ENCODE results near the gene AOAH. TPM values are rescaled to one million over a fixed set of nuclear protein-coding genes. Genes with fewer than 3 reads are reported as not detected.

Gene AOAH
- total RNA-seq, 1 experiment from 2014 or later: 0.39 TPM

DNA sequence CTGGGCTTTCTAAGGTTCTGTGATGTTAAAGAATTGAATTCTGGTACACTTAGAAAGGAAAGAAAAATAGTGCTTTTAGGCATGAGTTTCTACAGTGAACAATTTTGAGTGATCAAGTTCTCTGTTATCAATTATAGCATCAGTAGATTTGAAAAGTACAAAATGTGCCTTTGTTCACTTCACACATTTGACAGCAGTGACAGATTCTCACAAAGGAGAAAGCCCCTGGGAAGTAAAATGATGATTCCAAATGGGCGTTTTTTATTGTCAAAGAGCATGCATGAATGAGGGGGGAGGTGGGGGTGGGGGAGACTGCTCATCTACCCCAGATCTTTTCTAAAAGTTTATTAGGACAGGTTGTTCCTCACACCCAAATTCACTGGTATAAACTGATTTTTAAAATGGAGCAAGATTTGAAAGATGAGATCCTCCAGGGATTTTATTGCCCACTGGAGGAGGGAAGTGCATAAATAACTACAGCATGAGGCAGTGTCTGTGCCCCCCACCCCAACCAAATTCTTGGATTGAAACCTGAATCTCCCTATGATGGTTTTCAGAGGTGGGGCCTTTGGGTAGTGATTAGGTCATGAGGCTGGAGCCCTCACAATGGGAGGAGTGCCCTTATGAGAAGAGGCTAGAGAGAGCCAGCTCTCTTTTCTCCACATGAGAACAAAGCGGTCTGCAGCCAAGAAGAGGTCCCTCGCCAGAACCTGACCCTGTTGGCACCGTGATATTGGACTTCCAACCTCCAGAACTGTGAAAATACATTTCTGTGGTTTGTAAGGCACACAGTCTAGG, 79.5 kb downstream of the AOAH start:
- no peaks in the 10 kb centered on the region for H4K20me1 ChIP-seq (ENCODE audit: control insufficient read depth, insufficient read depth, insufficient read length)
- no peak overlapping the region for H2AK5ac ChIP-seq (ENCODE audit: insufficient read length, low read length)
- no peaks in the 10 kb centered on the region for H3K9me3 ChIP-seq (ENCODE audit: control insufficient read depth, low read depth, low read length)
- no peak overlapping the region for H3K9ac ChIP-seq (ENCODE audit: extremely low read depth, insufficient read length, low read length)
- no peak overlapping the region for H4K91ac ChIP-seq (ENCODE audit: insufficient read length, low read depth, low read length)
- Mint-ChIP-seq H3K27me3 (ENCODE audit: low read depth) (no peaks in the 10 kb centered on the region; the same call in 1 of the 2 replicates), H3K36me3 (ENCODE audit: insufficient read depth in 1 of 3, low read depth in 3 of 3) (no peaks in the 10 kb centered on the region), H3K27ac (no peak overlapping the region; a peak in 1 of 7 replicates), H3K4me3 (no peak overlapping the region), H3K9me3 (no peaks in the 10 kb centered on the region), H3K4me1 (peaks cover 22 to 25% of the 10 kb centered on the region in 2 experiments)
- no peak overlapping the region for H3T11ph ChIP-seq (ENCODE audit: low read length)
- H3K79me1 ChIP-seq (ENCODE audit: insufficient read depth, low read depth, low read length, poor library complexity, severe bottlenecking): no peaks in the 10 kb centered on the region
- H3K27me3 ChIP-seq (ENCODE audit: insufficient read depth, low read length): no peaks in the 10 kb centered on the region
- no peak overlapping the region for H3K4ac ChIP-seq (ENCODE audit: low read depth, low read length)
- no peak overlapping the region for H2BK12ac ChIP-seq (ENCODE audit: insufficient read length, low read depth, low read length)
- H3K23ac ChIP-seq (ENCODE audit: insufficient read length, low read depth, low read length): no peak overlapping the region
- no peak overlapping the region for H2BK15ac ChIP-seq (ENCODE audit: low read depth, low read length)
- no peak overlapping the region for H2BK120ac ChIP-seq (ENCODE audit: low read depth, low read length, poor library complexity, severe bottlenecking)
- no peak overlapping the region for H3K18ac ChIP-seq (ENCODE audit: insufficient read length, low read depth, low read length)
- TF ChIP-seq, protein P1, sequence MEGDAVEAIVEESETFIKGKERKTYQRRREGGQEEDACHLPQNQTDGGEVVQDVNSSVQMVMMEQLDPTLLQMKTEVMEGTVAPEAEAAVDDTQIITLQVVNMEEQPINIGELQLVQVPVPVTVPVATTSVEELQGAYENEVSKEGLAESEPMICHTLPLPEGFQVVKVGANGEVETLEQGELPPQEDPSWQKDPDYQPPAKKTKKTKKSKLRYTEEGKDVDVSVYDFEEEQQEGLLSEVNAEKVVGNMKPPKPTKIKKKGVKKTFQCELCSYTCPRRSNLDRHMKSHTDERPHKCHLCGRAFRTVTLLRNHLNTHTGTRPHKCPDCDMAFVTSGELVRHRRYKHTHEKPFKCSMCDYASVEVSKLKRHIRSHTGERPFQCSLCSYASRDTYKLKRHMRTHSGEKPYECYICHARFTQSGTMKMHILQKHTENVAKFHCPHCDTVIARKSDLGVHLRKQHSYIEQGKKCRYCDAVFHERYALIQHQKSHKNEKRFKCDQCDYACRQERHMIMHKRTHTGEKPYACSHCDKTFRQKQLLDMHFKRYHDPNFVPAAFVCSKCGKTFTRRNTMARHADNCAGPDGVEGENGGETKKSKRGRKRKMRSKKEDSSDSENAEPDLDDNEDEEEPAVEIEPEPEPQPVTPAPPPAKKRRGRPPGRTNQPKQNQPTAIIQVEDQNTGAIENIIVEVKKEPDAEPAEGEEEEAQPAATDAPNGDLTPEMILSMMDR (conservative IDR thresholded peaks at IDR 0.05): no peak
- H3K27ac ChIP-seq (ENCODE audit: insufficient read length, low read depth, low read length): no peak overlapping the region
- DNase-seq: no peak
- no peak overlapping the region for H3K4me2 ChIP-seq (ENCODE audit: insufficient read depth, insufficient read length, low read length)
- H4K8ac ChIP-seq (replicated peaks; ENCODE audit: insufficient read length, low read depth, low read length): no peak overlapping the region
- no peaks in the 10 kb centered on the region for H3K79me2 ChIP-seq (ENCODE audit: insufficient read depth, low read length)
- no peak overlapping the region for H3K14ac ChIP-seq (ENCODE audit: insufficient read depth, low read length)
- no peak overlapping the region for H3K56ac ChIP-seq (ENCODE audit: insufficient read length, low read depth, low read length)
- H3K23me2 ChIP-seq (ENCODE audit: insufficient read length, low read depth, low read length, poor library complexity, severe bottlenecking): no peaks in the 10 kb centered on the region
- WGBS (ENCODE audit: extremely low coverage, insufficient read length, low lambda C conversion rate): no CpG with 5 or more reads among the region's 4 CpGs
- no peak overlapping the region for H2BK5ac ChIP-seq (ENCODE audit: insufficient read length, low read length)
- no peak overlapping the region for H4K5ac ChIP-seq (ENCODE audit: insufficient read length, low read depth, low read length)
- H2AFZ ChIP-seq (ENCODE audit: low read length): peak overlapping the region; percentile 45
- H3K4me1 ChIP-seq (ENCODE audit: insufficient read depth, low read length): peaks cover 4% of the 10 kb centered on the region; the same call in 1 of the 2 replicates
- no peak overlapping the region for H2BK20ac ChIP-seq (ENCODE audit: low read depth, low read length, poor library complexity, severe bottlenecking)

Measured in H9 (cell line).